ENCODE data around the gene VSTM2L. TPM values are rescaled to one million over a fixed set of nuclear protein-coding genes. Genes with fewer than 3 reads are reported as not detected.
A peak's percentile ranks its signal among the peaks of the same experiment; 100 is the strongest.

The VSTM2L gene
- total RNA-seq, 2 donors from 2014 or later = 31.3 to 69.5 TPM

DNA sequence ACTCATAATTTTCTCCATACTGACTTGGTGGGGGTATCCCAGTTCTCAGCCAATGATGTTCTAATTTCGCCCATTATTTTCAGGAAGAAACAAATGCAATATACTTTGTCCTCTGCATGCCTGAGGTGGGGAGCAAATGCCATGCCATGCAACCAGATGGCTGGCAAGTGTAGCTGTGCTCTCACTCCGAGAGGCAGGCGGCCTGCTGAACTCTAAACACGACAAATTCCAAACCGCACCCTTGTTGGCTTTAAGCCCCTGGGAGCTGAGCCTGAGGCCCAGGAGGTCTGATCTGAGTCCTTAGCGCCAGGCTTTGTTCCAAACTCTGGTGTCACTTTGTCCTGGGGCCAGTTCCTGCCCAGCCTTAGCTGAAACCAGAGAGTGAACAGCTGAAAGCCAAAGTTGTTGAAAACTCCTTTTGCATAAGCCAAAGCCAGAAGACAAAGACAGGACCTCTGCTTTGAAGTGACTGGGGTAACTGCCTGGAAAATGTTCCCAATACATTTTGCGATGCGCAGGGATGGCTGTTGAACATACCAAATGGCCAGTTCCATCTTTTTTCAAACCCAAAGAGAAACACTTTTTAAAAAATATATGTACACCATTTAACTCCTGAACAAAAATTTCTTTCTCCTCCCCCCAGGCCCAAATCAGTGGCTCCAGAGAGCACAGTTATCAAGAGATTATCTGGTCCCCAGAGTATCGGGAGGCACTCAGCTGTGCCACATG lies 84.1 kb downstream of the VSTM2L start:
- intact Hi-C loops (cut with DNase I) = no loop called here
- Histone ChIP-seq H3K4me3 (no peak overlapping the region), H3K27ac (peak overlapping the region; percentile 11 to 45), H3K27me3 (replicated peaks; ENCODE audit: insufficient read depth) (no peaks in the 10 kb centered on the region), H3K4me1 (replicated peaks) (peaks cover 23% of the 10 kb centered on the region), H3K36me3 (no peaks in the 10 kb centered on the region), H3K9me3 (no peaks in the 10 kb centered on the region)
- DNase-seq (ENCODE audit: low spot score) = peak; percentile 82
- TF ChIP-seq, protein P1, sequence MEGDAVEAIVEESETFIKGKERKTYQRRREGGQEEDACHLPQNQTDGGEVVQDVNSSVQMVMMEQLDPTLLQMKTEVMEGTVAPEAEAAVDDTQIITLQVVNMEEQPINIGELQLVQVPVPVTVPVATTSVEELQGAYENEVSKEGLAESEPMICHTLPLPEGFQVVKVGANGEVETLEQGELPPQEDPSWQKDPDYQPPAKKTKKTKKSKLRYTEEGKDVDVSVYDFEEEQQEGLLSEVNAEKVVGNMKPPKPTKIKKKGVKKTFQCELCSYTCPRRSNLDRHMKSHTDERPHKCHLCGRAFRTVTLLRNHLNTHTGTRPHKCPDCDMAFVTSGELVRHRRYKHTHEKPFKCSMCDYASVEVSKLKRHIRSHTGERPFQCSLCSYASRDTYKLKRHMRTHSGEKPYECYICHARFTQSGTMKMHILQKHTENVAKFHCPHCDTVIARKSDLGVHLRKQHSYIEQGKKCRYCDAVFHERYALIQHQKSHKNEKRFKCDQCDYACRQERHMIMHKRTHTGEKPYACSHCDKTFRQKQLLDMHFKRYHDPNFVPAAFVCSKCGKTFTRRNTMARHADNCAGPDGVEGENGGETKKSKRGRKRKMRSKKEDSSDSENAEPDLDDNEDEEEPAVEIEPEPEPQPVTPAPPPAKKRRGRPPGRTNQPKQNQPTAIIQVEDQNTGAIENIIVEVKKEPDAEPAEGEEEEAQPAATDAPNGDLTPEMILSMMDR (IDR thresholded peaks at IDR 0.05) = no peak
- peak; percentile 74 for TF ChIP-seq POLR2AphosphoS5 (IDR thresholded peaks at IDR 0.05)
- WGBS = 39% methylated on average over 9 of the region's 9 CpGs

DNA sequence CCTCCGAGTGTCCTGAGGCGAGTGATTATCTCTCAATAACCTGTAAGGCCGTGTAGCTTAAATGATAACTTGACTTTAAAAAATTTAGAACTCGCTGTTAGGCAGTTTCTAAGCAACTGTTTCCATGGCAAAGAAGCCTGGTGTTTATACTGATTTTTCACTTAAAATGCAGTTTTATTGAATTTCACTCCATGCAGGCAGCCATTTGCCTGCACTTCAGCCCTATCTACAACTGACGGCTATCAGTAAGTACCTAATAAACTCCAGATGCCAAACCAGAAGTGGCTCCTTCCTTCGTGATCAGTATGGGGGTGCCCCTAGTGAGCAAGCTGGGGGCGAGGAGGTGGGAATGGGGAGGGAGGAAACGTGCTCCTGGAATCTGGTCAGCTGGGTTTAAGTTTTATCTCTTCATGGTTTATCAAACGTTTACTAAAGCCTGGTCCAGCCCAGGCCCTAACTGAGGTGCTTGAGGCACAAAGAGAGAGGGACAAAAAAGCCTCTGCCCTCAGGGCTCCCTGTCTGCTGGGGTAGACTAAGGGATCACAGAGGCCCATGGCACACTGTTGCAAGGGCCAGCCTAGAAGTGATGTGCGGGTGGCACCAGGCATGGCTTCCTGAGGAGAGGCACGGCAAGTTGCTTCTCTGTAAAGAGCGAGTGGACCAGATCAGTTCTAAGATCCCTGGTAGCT lies 84.8 kb downstream of the VSTM2L start:
- no peaks in the 10 kb centered on the region for H3K27me3 ChIP-seq (replicated peaks; ENCODE audit: insufficient read depth)
- TF ChIP-seq, protein P1 (IDR thresholded peaks at IDR 0.05) = no peak
- TF ChIP-seq POLR2AphosphoS5 (IDR thresholded peaks at IDR 0.05) (no peak), POLR2A (IDR thresholded peaks at IDR 0.05) (no peak)
- no peak overlapping the region for H3K4me3 ChIP-seq
- intact Hi-C loops (cut with DNase I) = no loop called here
- no peak for DNase-seq (ENCODE audit: low spot score)
- peak overlapping the region; percentile 11 to 45 for H3K27ac ChIP-seq
- no peaks in the 10 kb centered on the region for H3K9me3 ChIP-seq
- WGBS = 75% methylated on average over 12 of the region's 12 CpGs
- H3K36me3 ChIP-seq = no peaks in the 10 kb centered on the region
- H3K4me1 ChIP-seq (replicated peaks) = peaks cover 27% of the 10 kb centered on the region

DNA sequence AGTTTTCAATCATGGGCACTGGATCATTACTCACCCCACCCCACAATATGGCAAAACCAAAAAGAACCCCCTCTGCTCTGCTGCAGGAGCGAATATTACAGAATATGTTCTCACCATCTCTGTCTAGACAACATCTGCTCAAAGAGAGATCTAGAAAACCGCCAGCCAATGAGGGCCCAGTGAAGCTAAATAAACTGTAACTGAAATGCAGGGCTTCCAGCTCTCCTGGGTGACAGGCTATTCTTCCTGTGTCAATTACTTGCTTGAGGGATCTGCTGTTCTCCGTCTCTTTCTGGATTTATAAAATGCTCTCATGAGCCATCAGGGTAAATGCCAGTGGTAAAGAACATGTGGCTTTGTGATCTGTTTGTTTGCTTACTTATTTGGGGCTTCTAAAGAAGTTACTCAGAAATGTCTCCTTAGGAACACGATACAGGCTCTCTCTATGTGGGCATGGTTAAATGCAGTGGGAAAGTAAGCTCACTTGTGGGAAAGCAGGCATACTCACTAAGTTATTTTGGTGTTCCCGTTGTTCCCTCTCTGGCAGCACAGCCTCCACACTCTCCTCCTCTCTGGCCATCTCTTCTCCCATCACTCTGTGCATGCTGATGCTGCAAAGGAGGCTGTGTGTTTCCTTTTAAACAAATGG lies 85.5 kb downstream of the VSTM2L start:
- Histone ChIP-seq H3K4me1 (replicated peaks) (peaks cover 31% of the 10 kb centered on the region), H3K27me3 (replicated peaks; ENCODE audit: insufficient read depth) (no peaks in the 10 kb centered on the region), H3K9me3 (no peaks in the 10 kb centered on the region), H3K27ac (no peak overlapping the region), H3K36me3 (no peaks in the 10 kb centered on the region), H3K4me3 (no peak overlapping the region)
- 84% methylated on average over 5 of the region's 5 CpGs for WGBS
- intact Hi-C loops (cut with DNase I) = no loop called here
- TF ChIP-seq, protein P1 (IDR thresholded peaks at IDR 0.05) = no peak
- no peak for TF ChIP-seq POLR2AphosphoS5 (IDR thresholded peaks at IDR 0.05)
- no peak for DNase-seq (ENCODE audit: low spot score)

DNA sequence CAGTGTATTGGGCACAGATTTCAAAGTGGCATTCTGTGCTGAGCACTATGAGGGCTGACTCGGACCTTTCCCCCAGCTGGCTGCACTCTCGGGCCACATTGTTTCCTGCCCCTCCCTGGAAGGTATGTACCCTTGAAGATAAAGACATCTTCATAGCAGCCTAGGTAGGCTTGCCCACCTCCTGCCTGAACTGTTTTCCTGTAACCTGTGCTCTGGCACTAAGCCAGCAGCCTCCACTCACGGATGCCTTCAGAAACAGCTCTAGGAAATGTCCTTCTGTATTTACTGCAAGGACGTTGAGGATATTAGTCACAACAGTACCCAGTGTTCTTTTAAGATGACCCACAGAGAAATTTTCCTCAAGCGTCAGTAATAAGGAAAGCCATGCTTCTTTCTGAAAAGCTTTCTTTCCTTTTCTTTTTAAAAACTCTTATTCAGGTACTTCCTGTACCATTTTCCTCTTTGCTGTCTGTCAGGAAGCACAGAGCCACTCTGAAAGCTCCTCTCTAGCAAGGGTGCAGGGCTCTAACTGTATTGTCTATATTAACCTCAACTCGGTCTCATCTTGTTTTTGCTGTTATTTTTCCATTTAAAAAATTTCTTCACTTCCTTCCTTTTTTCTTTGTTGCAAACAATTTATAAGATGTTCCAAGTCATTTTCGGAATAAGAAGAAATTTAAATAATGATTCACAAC lies 86.8 kb downstream of the VSTM2L start:
- 35% methylated on average over 7 of the region's 7 CpGs for WGBS
- H3K9me3 ChIP-seq = no peaks in the 10 kb centered on the region
- DNase-seq (ENCODE audit: low spot score) = peak; percentile 76
- no peaks in the 10 kb centered on the region for H3K36me3 ChIP-seq
- no peaks in the 10 kb centered on the region for H3K27me3 ChIP-seq (replicated peaks; ENCODE audit: insufficient read depth)
- peak overlapping the region; percentile 1 to 67 for H3K27ac ChIP-seq
- TF ChIP-seq POLR2AphosphoS5 (IDR thresholded peaks at IDR 0.05) = peak; percentile 81
- TF ChIP-seq, protein P1 (IDR thresholded peaks at IDR 0.05) = no peak
- intact Hi-C loops (cut with DNase I) = loop anchor here (5.0 to 10.0 kb wide), 3 partner anchors 87 to 422 kb away; partner anchors contain the start of gene VSTM2L
- no peak overlapping the region for H3K4me3 ChIP-seq
- peaks cover 37% of the 10 kb centered on the region for H3K4me1 ChIP-seq (replicated peaks)
